H54 (cell line): Measurements from ENCODE around the gene KPRP.

ENCODE experiments used
- DNase-seq: peaks from one replicate; pipeline ENCODE4 v3.0.0; 2011; ENCODE audit warnings: low spot score, mixed read lengths; ENCODE audit not compliant: insufficient read length
- FAIRE-seq: peaks from 3 replicates; lab custom pipeline; 2011; peaks lifted over from hg19 to GRCh38; lab: Jason Lieb, UNC
- POLR2A ChIP-seq: IDR thresholded peaks from 2 replicates; pipeline ENCODE4 v1.6.1; 2011; ENCODE audit warnings: low read depth, mild to moderate bottlenecking, low read length

Gene KPRP

GRCh38 chr1:152756872-152757271, 953 bp upstream of the KPRP start:
- no peak for TF ChIP-seq POLR2A
- FAIRE-seq (no peak), DNase-seq (no peak)

GRCh38 chr1:152758636-152759035, 811 bp downstream of the KPRP start:
- no peak for FAIRE-seq
- TF ChIP-seq POLR2A = no peak

GRCh38 chr1:152759453-152760173, 1.8 kb downstream of the KPRP start:
- TF ChIP-seq POLR2A = no peak
- FAIRE-seq (no peak), DNase-seq (no peak)

More at GRCh38 chr1:152758636-152759035, 811 bp downstream of the KPRP start:
- DNase-seq = no peak

GRCh38 chr1:152760551-152761190, 2.8 kb downstream of the KPRP start:
- FAIRE-seq (no peak), DNase-seq (no peak)
- no peak for TF ChIP-seq POLR2A

GRCh38 chr1:152761609-152762213, 3.9 kb downstream of the KPRP start:
- TF ChIP-seq POLR2A = no peak
- no peak for FAIRE-seq
- no peak for DNase-seq

- DNase-seq (no peak), FAIRE-seq (no peak)
- TF ChIP-seq POLR2A = no peak
Observed at GRCh38 chr1:152768847-152769533, 11.2 kb downstream of the KPRP start.

- no peak for FAIRE-seq
- no peak for TF ChIP-seq POLR2A
- DNase-seq = no peak
Observed at GRCh38 chr1:152770411-152770810, 12.6 kb downstream of the KPRP start.

- DNase-seq (no peak), FAIRE-seq (no peak)
- TF ChIP-seq POLR2A = no peak
Observed at GRCh38 chr1:152774875-152775274, 17.1 kb downstream of the KPRP start, which contains the start of gene LCE1F. Gene LCE1F (plus strand): TSS chr1:152775140. CDS start chr1:152776372, 1,232 bp downstream.

GRCh38 chr1:152776361-152776760, 18.5 kb downstream of the KPRP start:
- no peak for FAIRE-seq
- no peak for TF ChIP-seq POLR2A

GRCh38 chr1:152777510-152778137, 19.8 kb downstream of the KPRP start:
- DNase-seq (peak; percentile 24), FAIRE-seq (no peak)
- TF ChIP-seq POLR2A = no peak

More at GRCh38 chr1:152776361-152776760, 18.5 kb downstream of the KPRP start:
- no peak for DNase-seq

GRCh38 chr1:152783095-152783494, 25.3 kb downstream of the KPRP start:
- FAIRE-seq (no peak), DNase-seq (no peak)
- TF ChIP-seq POLR2A = no peak

- TF ChIP-seq POLR2A = no peak
- no peak for FAIRE-seq
- no peak for DNase-seq
Observed at GRCh38 chr1:152786077-152786476, 28.3 kb downstream of the KPRP start, which contains the start of gene LCE1E. Gene LCE1E (plus strand): TSS chr1:152786257. CDS start chr1:152787300, 1,043 bp downstream.

GRCh38 chr1:152795686-152796085, 37.9 kb downstream of the KPRP start:
- no peak for TF ChIP-seq POLR2A
- DNase-seq (no peak), FAIRE-seq (no peak)
